CD14-positive monocyte (primary cell): ENCODE measurements around the gene CADM4. TPM values are rescaled to one million over a fixed set of nuclear protein-coding genes. Genes with fewer than 3 reads are reported as not detected.
A peak's percentile ranks its signal among the peaks of the same experiment; 100 is the strongest.

Experiments
- DNase-seq, 3 donors: peaks; one replicate each; pipeline ENCODE4 v3.0.0-alpha.2; 2011 to 2022
- H2AFZ ChIP-seq: 2 replicates; pipeline ENCODE4 v1.6.0; 2012; ENCODE audit warnings: mild to moderate bottlenecking, low read depth, low read length, inconsistent platforms; ENCODE audit not compliant: insufficient read depth, poor library complexity, severe bottlenecking
- H3K27ac ChIP-seq, 2 donors: 1 replicate in 1 of 2; 2 replicates in 1 of 2; pipeline ENCODE4 v1.5.1; 2012 to 2013; ENCODE audit warnings: low read length in 2 of 2, control low read depth in 1 of 2, inconsistent platforms in 1 of 2, low read depth in 1 of 2, mild to moderate bottlenecking in 1 of 2
- H3K27me3 ChIP-seq, 2 donors: one replicate each; pipeline versions ENCODE4 v1.6.0 to v1.6.1; 2011 to 2013; ENCODE audit warnings: low read length in 2 of 2; ENCODE audit not compliant: control insufficient read depth in 2 of 2, insufficient read depth in 2 of 2
- H3K36me3 ChIP-seq, 2 donors: replicated peaks in 1 of 2; 1 replicate in 1 of 2; 2 replicates in 1 of 2; pipeline versions ENCODE4 v1.5.1 to v1.6.1; 2012 to 2013; ENCODE audit warnings: low read length in 2 of 2, control low read depth in 1 of 2, inconsistent platforms in 1 of 2, mild to moderate bottlenecking in 1 of 2; ENCODE audit not compliant: insufficient read depth in 2 of 2, control insufficient read depth in 1 of 2
- H3K4me1 ChIP-seq, 2 donors: 1 replicate in 1 of 2; 2 replicates in 1 of 2; pipeline versions ENCODE4 v1.5.1 to v1.6.1; 2012 to 2013; ENCODE audit warnings: low read length in 2 of 2, control low read depth in 1 of 2, inconsistent platforms in 1 of 2, mild to moderate bottlenecking in 1 of 2, moderate library complexity in 1 of 2; ENCODE audit not compliant: insufficient read depth in 2 of 2, control insufficient read depth in 1 of 2
- H3K4me2 ChIP-seq: replicated peaks from 2 replicates; pipeline ENCODE3; 2012; ENCODE audit warnings: low read length, moderate library complexity, mild to moderate bottlenecking; ENCODE audit not compliant: poor library complexity, severe bottlenecking; ENCODE audit errors: extremely low read depth
- H3K4me3 ChIP-seq, 3 experiments: fragments of 200-600 bp in 1 of 3; sonication (generic) in 1 of 3; replicated peaks in 1 of 3; 1 replicate in 2 of 3; 2 replicates in 1 of 3; pipeline ENCODE4 v1.5.1; 2011 to 2013; ENCODE audit warnings: low read length in 3 of 3, mild to moderate bottlenecking in 3 of 3, control low read depth in 2 of 3, low read depth in 2 of 3, inconsistent platforms in 1 of 3, moderate library complexity in 1 of 3
- H3K79me2 ChIP-seq: 2 replicates; pipeline ENCODE4 v1.6.0; 2012; ENCODE audit warnings: mild to moderate bottlenecking, control low read depth, inconsistent platforms, low read length, moderate library complexity; ENCODE audit not compliant: insufficient read depth
- H3K9ac ChIP-seq: 2 replicates; pipeline ENCODE4 v1.6.0; 2017; ENCODE audit warnings: low read length, mild to moderate bottlenecking; ENCODE audit not compliant: insufficient read depth, poor library complexity, severe bottlenecking
- H3K9me3 ChIP-seq, 2 donors: replicated peaks in 1 of 2; 1 replicate in 1 of 2; 2 replicates in 1 of 2; pipeline versions ENCODE4 v1.5.1 to v1.6.1; 2012 to 2013; ENCODE audit warnings: low read length in 2 of 2, control low read depth in 1 of 2; ENCODE audit not compliant: control insufficient read depth in 1 of 2, insufficient read depth in 1 of 2
- H4K20me1 ChIP-seq: 2 replicates; pipeline ENCODE4 v1.6.0; 2012; ENCODE audit warnings: mild to moderate bottlenecking, low read length, control low read depth, moderate library complexity; ENCODE audit not compliant: insufficient read depth
- H3K27ac Mint-ChIP-seq, 7 donors: one replicate each; pipeline ENCODE4 v1.8.0; 2020; ENCODE audit warnings: mild to moderate bottlenecking in 7 of 7, mixed read lengths in 7 of 7, moderate library complexity in 6 of 7, inconsistent platforms in 2 of 7
- H3K27me3 Mint-ChIP-seq, 3 donors: one replicate each; pipeline ENCODE4 v1.8.0; 2021 to 2022; ENCODE audit warnings: low read depth in 3 of 3, mild to moderate bottlenecking in 3 of 3, mixed read lengths in 3 of 3, moderate library complexity in 3 of 3, inconsistent platforms in 1 of 3
- H3K36me3 Mint-ChIP-seq, 2 donors: one replicate each; pipeline ENCODE4 v1.8.0; 2020; ENCODE audit warnings: mixed read lengths in 2 of 2, inconsistent platforms in 1 of 2, mild to moderate bottlenecking in 1 of 2
- H3K4me1 Mint-ChIP-seq: one replicate; pipeline ENCODE4 v1.8.0; 2020; ENCODE audit warnings: mild to moderate bottlenecking, mixed read lengths
- H3K4me3 Mint-ChIP-seq, 2 donors: one replicate each; pipeline ENCODE4 v1.8.0; 2020; ENCODE audit warnings: mild to moderate bottlenecking in 2 of 2, mixed read lengths in 2 of 2, moderate library complexity in 1 of 2
- H3K9me3 Mint-ChIP-seq, 7 donors: one replicate each; pipeline ENCODE4 v1.8.0; 2020 to 2022; ENCODE audit warnings: mixed read lengths in 7 of 7, mild to moderate bottlenecking in 6 of 7, moderate library complexity in 6 of 7, inconsistent platforms in 2 of 7
- whole genome bisulfite sequencing: methylation state at CpG from one replicate; pipeline ENCODE4 v1.1.5; 2013; ENCODE audit warnings: missing lambda C conversion rate; ENCODE audit not compliant: insufficient coverage; 5-methylcytosine and 5-hydroxymethylcytosine counted together
- intact Hi-C, 2 donors: fragments of 100-400 bp; cut with micrococcal nuclease; formaldehyde crosslinking; loops; one replicate each; pipeline versions ENCODE4 v1.15.0 to v1.15.1; 2023
- polyA plus RNA-seq, 3 donors: library from polyadenylated mRNA; depleted of rRNA in 1 of 3; unstranded in 2 of 3; stranded (reverse) in 1 of 3; fragments of 300-500 nt in 2 of 3; fragments of >200 nt in 1 of 3; fragmentation: Illumina TruSeq in 2 of 3; gene quantifications; 1 replicate in 2 of 3; 2 replicates in 1 of 3; pipeline ENCODE4 v1.2.3, GENCODE V29; 2012 to 2021
- TF ChIP-seq, protein P1 (sequence below): fragments of 200-600 bp; IDR thresholded peaks from one replicate; pipeline ENCODE4 v1.8.0; 2022; ENCODE audit warnings: antibody characterized with exemption, mild to moderate bottlenecking

The CADM4 gene
- polyA plus RNA-seq, 3 donors: 0.10 to 0.91 (median 0.31) TPM

DNA sequence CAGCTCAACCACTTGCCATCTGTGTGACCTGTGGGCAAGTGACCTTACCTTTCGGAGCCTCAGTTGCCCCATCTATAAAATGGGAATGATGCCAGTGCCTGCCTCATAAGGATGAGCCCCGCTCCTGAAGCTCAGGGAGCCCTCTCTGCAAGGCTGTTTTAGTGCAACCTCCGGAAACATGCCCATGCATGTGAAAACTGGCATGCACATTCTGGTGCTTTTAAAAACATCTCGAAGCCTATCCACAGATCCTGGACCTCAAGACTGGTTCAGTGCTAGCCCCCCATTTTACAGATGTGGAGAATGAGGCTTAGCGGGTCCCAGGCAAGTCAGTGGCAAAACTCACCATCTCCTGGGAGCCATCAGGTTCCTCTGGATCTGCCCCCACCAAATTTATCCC lies 5.6 kb downstream of the CADM4 start:
- 94% methylated on average over 3 of the region's 5 CpGs for WGBS
- Histone ChIP-seq H3K9me3 (peaks cover 0 to 8% of the 10 kb centered on the region in 2 donors), H3K27me3 (peaks cover 21 to 42% of the 10 kb centered on the region in 2 donors), H3K4me1 (no peaks in the 10 kb centered on the region), H2AFZ (no peak overlapping the region), H3K9ac (no peak overlapping the region), H3K27ac (no peak overlapping the region), H3K79me2 (no peaks in the 10 kb centered on the region), H4K20me1 (no peaks in the 10 kb centered on the region), H3K4me3 (no peak overlapping the region), H3K36me3 (no peaks in the 10 kb centered on the region), H3K4me2 (no peak overlapping the region)
- Mint-ChIP-seq H3K27ac (no peak overlapping the region), H3K9me3 (peaks cover 0 to 13% (median 1%) of the 10 kb centered on the region in 7 donors), H3K4me3 (no peak overlapping the region), H3K36me3 (peaks cover 4 to 5% of the 10 kb centered on the region in 2 donors), H3K4me1 (peaks cover 8% of the 10 kb centered on the region), H3K27me3 (peaks cover 33 to 57% (median 47%) of the 10 kb centered on the region in 3 donors)
- intact Hi-C loops: no loop called here
- DNase-seq: no peak
- TF ChIP-seq, protein P1, sequence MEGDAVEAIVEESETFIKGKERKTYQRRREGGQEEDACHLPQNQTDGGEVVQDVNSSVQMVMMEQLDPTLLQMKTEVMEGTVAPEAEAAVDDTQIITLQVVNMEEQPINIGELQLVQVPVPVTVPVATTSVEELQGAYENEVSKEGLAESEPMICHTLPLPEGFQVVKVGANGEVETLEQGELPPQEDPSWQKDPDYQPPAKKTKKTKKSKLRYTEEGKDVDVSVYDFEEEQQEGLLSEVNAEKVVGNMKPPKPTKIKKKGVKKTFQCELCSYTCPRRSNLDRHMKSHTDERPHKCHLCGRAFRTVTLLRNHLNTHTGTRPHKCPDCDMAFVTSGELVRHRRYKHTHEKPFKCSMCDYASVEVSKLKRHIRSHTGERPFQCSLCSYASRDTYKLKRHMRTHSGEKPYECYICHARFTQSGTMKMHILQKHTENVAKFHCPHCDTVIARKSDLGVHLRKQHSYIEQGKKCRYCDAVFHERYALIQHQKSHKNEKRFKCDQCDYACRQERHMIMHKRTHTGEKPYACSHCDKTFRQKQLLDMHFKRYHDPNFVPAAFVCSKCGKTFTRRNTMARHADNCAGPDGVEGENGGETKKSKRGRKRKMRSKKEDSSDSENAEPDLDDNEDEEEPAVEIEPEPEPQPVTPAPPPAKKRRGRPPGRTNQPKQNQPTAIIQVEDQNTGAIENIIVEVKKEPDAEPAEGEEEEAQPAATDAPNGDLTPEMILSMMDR: no peak

DNA sequence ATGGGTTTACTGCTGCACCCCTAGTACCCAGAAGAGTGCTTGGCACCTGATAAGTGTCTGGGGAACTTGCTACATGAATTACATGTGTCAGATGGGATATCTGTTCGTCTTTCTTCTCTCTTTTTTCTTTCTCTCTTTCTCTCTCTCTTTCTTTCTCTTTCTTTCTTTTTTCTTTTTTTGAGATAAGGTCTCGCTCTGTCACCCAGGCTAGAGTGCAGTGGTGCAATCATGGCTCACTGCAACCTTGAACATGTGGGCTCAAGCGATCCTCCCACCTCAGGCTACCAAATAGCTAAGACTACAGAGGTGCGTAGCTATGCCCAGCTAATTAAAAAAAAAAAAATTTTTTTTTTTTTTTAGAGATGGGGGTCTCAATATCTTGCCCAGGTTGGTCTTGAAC lies 6.1 kb downstream of the CADM4 start:
- Histone ChIP-seq H3K27ac (no peak overlapping the region), H2AFZ (no peak overlapping the region), H3K79me2 (no peaks in the 10 kb centered on the region), H3K9me3 (peaks cover 0 to 2% of the 10 kb centered on the region in 2 donors), H3K4me2 (no peak overlapping the region), H3K27me3 (peaks cover 15 to 37% of the 10 kb centered on the region in 2 donors), H3K4me1 (no peaks in the 10 kb centered on the region), H3K9ac (no peak overlapping the region), H4K20me1 (no peaks in the 10 kb centered on the region), H3K36me3 (no peaks in the 10 kb centered on the region), H3K4me3 (no peak overlapping the region)
- Mint-ChIP-seq H3K4me3 (peak overlapping the region in 1 of 2 donors; percentile 63), H3K9me3 (peaks cover 0 to 11% (median 2%) of the 10 kb centered on the region in 7 donors), H3K27ac (no peak overlapping the region), H3K36me3 (peaks cover 2 to 3% of the 10 kb centered on the region in 2 donors), H3K4me1 (peaks cover 4% of the 10 kb centered on the region), H3K27me3 (peaks cover 27 to 51% (median 41%) of the 10 kb centered on the region in 3 donors)
- no CpG with 5 or more reads among the region's 4 CpGs for WGBS
- intact Hi-C loops: no loop called here
- TF ChIP-seq, protein P1: no peak
- no peak for DNase-seq
